Activated CD4-positive, alpha-beta T cell treated with anti-CD3 and anti-CD28 coated beads, Interleukin-2, amount 10 ng/mL, durations not matched to agents 24 days and 14 days (primary cell): ENCODE data around the gene SYNE2. TPM values are rescaled to one million over a fixed set of nuclear protein-coding genes. Genes with fewer than 3 reads are reported as not detected.
A peak's percentile ranks its signal among the peaks of the same experiment; 100 is the strongest.
"Not testable (repeated sequence)": the region's sequence is repeated elsewhere in the genome, so short reads cannot be mapped to it uniquely, and the experiment has no call there.

Experiments
- DNase-seq: peaks from one replicate; pipeline ENCODE4 v3.0.0; 2022
- H3K27ac Mint-ChIP-seq: one replicate; pipeline ENCODE4 v1.8.0; 2022; ENCODE audit warnings: mild to moderate bottlenecking, mixed read lengths
- H3K27me3 Mint-ChIP-seq: one replicate; pipeline ENCODE4 v1.8.0; 2022; ENCODE audit warnings: mixed read lengths
- H3K36me3 Mint-ChIP-seq: one replicate; pipeline ENCODE4 v1.8.0; 2022; ENCODE audit warnings: low read depth, mild to moderate bottlenecking, mixed read lengths
- H3K4me1 Mint-ChIP-seq: one replicate; pipeline ENCODE4 v1.8.0; 2021; ENCODE audit warnings: mixed read lengths
- H3K4me3 Mint-ChIP-seq: one replicate; pipeline ENCODE4 v1.8.0; 2022; ENCODE audit warnings: mild to moderate bottlenecking, moderate library complexity, mixed read lengths
- H3K9me3 Mint-ChIP-seq: one replicate; pipeline ENCODE4 v1.8.0; 2021; ENCODE audit warnings: mixed read lengths
- intact Hi-C: fragments of 100-400 bp; cut with micrococcal nuclease; formaldehyde crosslinking; loops from one replicate; pipeline ENCODE4 v1.15.1; 2023
- total RNA-seq: library from RNA; stranded (reverse); gene quantifications from 2 replicates; pipeline ENCODE4 v1.2.3, GENCODE V29; 2022

SYNE2 gene
- total RNA-seq, 1 donor from 2014 or later = 22.4 TPM

- Mint-ChIP-seq H3K9me3 (no peaks in the 10 kb centered on the region), H3K27ac (peak overlapping the region; percentile 74), H3K27me3 (peaks cover 1% of the 10 kb centered on the region), H3K4me1 (peaks cover 55% of the 10 kb centered on the region), H3K36me3 (peaks cover 18% of the 10 kb centered on the region), H3K4me3 (peak overlapping the region; percentile 25)
- intact Hi-C loops = loop anchor here (5.0 kb wide), 2 partner anchors 383 to 477 kb away; no protein-coding TSS in a partner anchor
- DNase-seq = peak; percentile 58
Observed at GRCh38 chr14:63860146-63860545, 7.3 kb downstream of the SYNE2 start.

GRCh38 chr14:63862163-63862562, 9.4 kb downstream of the SYNE2 start:
- H3K4me3 Mint-ChIP-seq = no peak overlapping the region
- peaks cover 1% of the 10 kb centered on the region for H3K27me3 Mint-ChIP-seq
- intact Hi-C loops = loop anchor here (5.0 kb wide), 2 partner anchors 385 to 475 kb away; no protein-coding TSS in a partner anchor
- peaks cover 11% of the 10 kb centered on the region for H3K36me3 Mint-ChIP-seq
- DNase-seq = peak; percentile 52
- H3K9me3 Mint-ChIP-seq = no peaks in the 10 kb centered on the region
- H3K27ac Mint-ChIP-seq = no peak overlapping the region
- peaks cover 48% of the 10 kb centered on the region for H3K4me1 Mint-ChIP-seq

- Mint-ChIP-seq H3K4me1 (peaks cover 41% of the 10 kb centered on the region), H3K27ac (peak overlapping the region; percentile 78), H3K36me3 (peaks cover 7% of the 10 kb centered on the region), H3K27me3 (peaks cover 1% of the 10 kb centered on the region), H3K9me3 (no peaks in the 10 kb centered on the region), H3K4me3 (peak overlapping the region; percentile 40)
- intact Hi-C loops = loop anchor here (5.0 kb wide), 2 partner anchors 386 to 474 kb away; no protein-coding TSS in a partner anchor
- DNase-seq = no peak
Observed at GRCh38 chr14:63863004-63863403, 10.2 kb downstream of the SYNE2 start.

- Mint-ChIP-seq H3K4me3 (peak overlapping the region; percentile 79), H3K27ac (peak overlapping the region; percentile 96)
Observed at GRCh38 chr14:63864775-63865174, 12.0 kb downstream of the SYNE2 start.

GRCh38 chr14:63867933-63868921, 15.4 kb downstream of the SYNE2 start:
- intact Hi-C loops = loop anchor here (2.0 kb wide), 1 partner anchor 13 kb away; no protein-coding TSS in a partner anchor
- Mint-ChIP-seq H3K36me3 (peaks cover 7% of the 10 kb centered on the region), H3K27me3 (no peaks in the 10 kb centered on the region), H3K4me1 (peaks cover 42% of the 10 kb centered on the region), H3K4me3 (peak overlapping the region; percentile 45), H3K27ac (peak overlapping the region; percentile 15), H3K9me3 (peaks cover 6% of the 10 kb centered on the region)
- DNase-seq = peak; percentile 81

More at GRCh38 chr14:63864775-63865174, 12.0 kb downstream of the SYNE2 start:
- not testable (repeated sequence) for H3K36me3 Mint-ChIP-seq, H3K27me3 Mint-ChIP-seq, H3K9me3 Mint-ChIP-seq, DNase-seq
- peaks cover 49% of the 10 kb centered on the region for H3K4me1 Mint-ChIP-seq
- intact Hi-C loops = loop anchor here (1.0 to 5.0 kb wide), 3 partner anchors 11 to 473 kb away; partner anchors contain the start of gene SYNE2

- H3K27ac Mint-ChIP-seq = peak overlapping the region; percentile 87
- H3K9me3 Mint-ChIP-seq, H3K27me3 Mint-ChIP-seq: not testable (repeated sequence)
- peaks cover 46% of the 10 kb centered on the region for H3K4me1 Mint-ChIP-seq
- intact Hi-C loops = loop anchor here (2.0 kb wide), 1 partner anchor 15 kb away; no protein-coding TSS in a partner anchor
- peaks cover 12% of the 10 kb centered on the region for H3K36me3 Mint-ChIP-seq
- H3K4me3 Mint-ChIP-seq = peak overlapping the region; percentile 78
- DNase-seq = peak; percentile 63
Observed at GRCh38 chr14:63869940-63870752, 17.3 kb downstream of the SYNE2 start.

GRCh38 chr14:63870753-63871037, 17.9 kb downstream of the SYNE2 start:
- Mint-ChIP-seq H3K36me3 (peaks cover 16% of the 10 kb centered on the region), H3K4me3 (peak overlapping the region; percentile 30), H3K4me1 (peaks cover 44% of the 10 kb centered on the region)
- H3K27ac Mint-ChIP-seq, H3K9me3 Mint-ChIP-seq, intact Hi-C loops, H3K27me3 Mint-ChIP-seq: not testable (repeated sequence)
- DNase-seq = peak; percentile 51

- intact Hi-C loops = no loop called here
Observed at GRCh38 chr14:63874223-63874622, 21.4 kb downstream of the SYNE2 start.

GRCh38 chr14:63875311-63875710, 22.5 kb downstream of the SYNE2 start:
- no peak overlapping the region for H3K27ac Mint-ChIP-seq
- H3K4me1 Mint-ChIP-seq = peaks cover 25% of the 10 kb centered on the region
- no peaks in the 10 kb centered on the region for H3K27me3 Mint-ChIP-seq
- DNase-seq = no peak
- intact Hi-C loops = no loop called here
- no peaks in the 10 kb centered on the region for H3K9me3 Mint-ChIP-seq
- peaks cover 22% of the 10 kb centered on the region for H3K36me3 Mint-ChIP-seq
- no peak overlapping the region for H3K4me3 Mint-ChIP-seq

More at GRCh38 chr14:63874223-63874622, 21.4 kb downstream of the SYNE2 start:
- Mint-ChIP-seq H3K4me3 (no peak overlapping the region), H3K36me3 (peaks cover 20% of the 10 kb centered on the region), H3K27me3 (no peaks in the 10 kb centered on the region), H3K27ac (no peak overlapping the region), H3K4me1 (peaks cover 33% of the 10 kb centered on the region), H3K9me3 (peaks cover 6% of the 10 kb centered on the region)
- no peak for DNase-seq

GRCh38 chr14:63877550-63877939, 24.7 kb downstream of the SYNE2 start:
- DNase-seq = no peak
- Mint-ChIP-seq H3K4me1 (peaks cover 20% of the 10 kb centered on the region), H3K36me3 (peaks cover 21% of the 10 kb centered on the region), H3K27me3 (no peaks in the 10 kb centered on the region), H3K9me3 (no peaks in the 10 kb centered on the region), H3K4me3 (no peak overlapping the region), H3K27ac (no peak overlapping the region)
- intact Hi-C loops = no loop called here

GRCh38 chr14:63878052-63878451, 25.2 kb downstream of the SYNE2 start:
- intact Hi-C loops = no loop called here
- Mint-ChIP-seq H3K27ac (no peak overlapping the region), H3K9me3 (no peaks in the 10 kb centered on the region)

GRCh38 chr14:63878792-63879191, 26.0 kb downstream of the SYNE2 start:
- Mint-ChIP-seq H3K27me3 (no peaks in the 10 kb centered on the region), H3K4me1 (peaks cover 12% of the 10 kb centered on the region), H3K9me3 (no peaks in the 10 kb centered on the region), H3K36me3 (peaks cover 17% of the 10 kb centered on the region), H3K27ac (no peak overlapping the region), H3K4me3 (no peak overlapping the region)
- DNase-seq = no peak
- intact Hi-C loops = no loop called here

More at GRCh38 chr14:63878052-63878451, 25.2 kb downstream of the SYNE2 start:
- peaks cover 16% of the 10 kb centered on the region for H3K4me1 Mint-ChIP-seq
- peaks cover 17% of the 10 kb centered on the region for H3K36me3 Mint-ChIP-seq
- H3K4me3 Mint-ChIP-seq = no peak overlapping the region
- DNase-seq = no peak
- no peaks in the 10 kb centered on the region for H3K27me3 Mint-ChIP-seq

GRCh38 chr14:63881926-63882325, 29.1 kb downstream of the SYNE2 start:
- intact Hi-C loops = no loop called here
- H3K27ac Mint-ChIP-seq = no peak overlapping the region

More at GRCh38 chr14:63881926-63882325, 29.1 kb downstream of the SYNE2 start:
- Mint-ChIP-seq H3K36me3 (peaks cover 6% of the 10 kb centered on the region), H3K9me3 (no peaks in the 10 kb centered on the region), H3K4me3 (no peak overlapping the region), H3K27me3 (no peaks in the 10 kb centered on the region), H3K4me1 (peaks cover 15% of the 10 kb centered on the region)
- DNase-seq = no peak
